Heart left ventricle (tissue), 16 donors: ENCODE results near the gene ST7. TPM values are rescaled to one million over a fixed set of nuclear protein-coding genes. Genes with fewer than 3 reads are reported as not detected.

ENCODE experiments used
- ATAC-seq, 4 donors: fragments of 200-7000 bp; cut with Tn5 transposase; one replicate each; pipeline ENCODE4 v1.9.1; 2020 to 2022; ENCODE audit warnings: moderate library complexity in 4 of 4, mild to moderate bottlenecking in 3 of 4, moderate number of reproducible peaks in 1 of 4
- DNase-seq, 5 donors: peaks; one replicate each; pipeline ENCODE4 v3.0.0-alpha.2; 2020
- H3K27ac ChIP-seq, 12 donors: fragments of 200-600 bp; sonication (generic) in 4 of 12; one replicate each; pipeline versions ENCODE4 v1.5.0 to v1.8.0; 2016 to 2022; ENCODE audit warnings: mild to moderate bottlenecking in 2 of 12
- H3K27me3 ChIP-seq, 9 donors: fragments of 200-600 bp; sonication (generic) in 2 of 9; one replicate each; pipeline versions ENCODE4 v1.5.1 to v1.8.0; 2016 to 2022; ENCODE audit warnings: mild to moderate bottlenecking in 3 of 9
- H3K36me3 ChIP-seq, 9 donors: fragments of 200-600 bp; sonication (generic) in 2 of 9; one replicate each; pipeline versions ENCODE4 v1.5.0 to v1.8.0; 2018 to 2022; ENCODE audit warnings: mild to moderate bottlenecking in 2 of 9
- H3K4me1 ChIP-seq, 12 donors: fragments of 200-600 bp; sonication (generic) in 4 of 12; one replicate each; pipeline versions ENCODE4 v1.5.0 to v1.8.0; 2016 to 2022; ENCODE audit warnings: mild to moderate bottlenecking in 3 of 12
- H3K4me3 ChIP-seq, 12 donors: fragments of 200-600 bp; sonication (generic) in 4 of 12; one replicate each; pipeline versions ENCODE4 v1.5.0 to v1.8.0; 2017 to 2022; ENCODE audit warnings: mild to moderate bottlenecking in 9 of 12, moderate library complexity in 4 of 12
- H3K9me3 ChIP-seq, 12 donors: fragments of 200-600 bp; sonication (generic) in 4 of 12; one replicate each; pipeline versions ENCODE4 v1.5.0 to v1.8.0; 2016 to 2022; ENCODE audit warnings: mild to moderate bottlenecking in 1 of 12
- CTCF ChIP-seq, 12 donors: fragments of 200-600 bp; sonication (generic) in 4 of 12; IDR thresholded peaks; one replicate each; pipeline versions ENCODE4 v1.5.0 to v1.8.0; 2018 to 2022; ENCODE audit warnings: antibody characterized with exemption in 12 of 12, mild to moderate bottlenecking in 5 of 12
- POLR2A ChIP-seq, 2 donors: fragments of 450-650 bp; IDR thresholded peaks; one replicate each; pipeline ENCODE4 v1.6.1; 2017; ENCODE audit warnings: antibody characterized with exemption in 2 of 2, mild to moderate bottlenecking in 2 of 2, moderate library complexity in 2 of 2
- WGBS, 4 donors: extraction: QIAGEN DNeasy Blood & Tissue Kit in 2 of 4; methylation state at CpG; one replicate each; pipeline versions ENCODE4 v1.1.5 to v1.1.7; 2013 to 2018; 5-methylcytosine and 5-hydroxymethylcytosine counted together
- intact Hi-C, 10 donors: fragments of 100-400 bp; cut with DNase I; formaldehyde crosslinking; loops; one replicate each; pipeline versions ENCODE4 v1.11.1 to v1.14.2; 2022
- polyA plus RNA-seq, 2 donors: library from polyadenylated mRNA; stranded (reverse); fragments of 200-250 nt; gene quantifications; one replicate each; pipeline ENCODE4 v1.2.3, GENCODE V29; 2013
- total RNA-seq, 9 donors: library from RNA; depleted of rRNA in 2 of 9; stranded (reverse); fragments of >200 nt in 2 of 9; fragmentation: NEBNext Ultra II Directional in 3 of 9; extraction: Animal tissue kit (Norgen Biotek cat#: 25700) in 3 of 9; gene quantifications; one replicate each; pipeline versions ENCODE4 v1.1.0 to v1.2.4, GENCODE V29; 2016 to 2023
- donor health status: ischemic (EF 13 %, LVEDD 7.1; RV severe dilation, severe dysfunction).
- donor health status: healthy with polysubstance abuse.
- donor health status: DM: no; HTN: yes; CAD: no.
- donor health status: DM: no; HTN: no; CAD: no.
- donor health status: ischemic (EF 25% LVEDD 6.9; RV normal size, moderate dysfunction).
- donor health status: ischemic (EF 25% LVEDD 5.7; RV mildly dilated, moderate dysfunction).
- donor health status: healthy.
- donor health status: DM: yes; HTN: yes; CAD: no.
- donor health status: ischemic (EF 35%, LVEDD 5.7; RV mildly dilated, moderate dysfunction).
- donor health status: nonischemic (EF 11% LVEDD 7.7; RV severe dilation, severe dysfunction).
- donor health status: DM: yes; HTN: yes; CAD: no.
- donor health status: PGD.
- donor health status: ischemic (EF 29% LVEDD 5.4; RV normal size, mild dysfunction).
- donor health status: nonischemic (EF 23%, LVEDD 6.1; RV moderate dilation, normal function).

ST7 gene
- total and polyA plus RNA-seq, 11 donors, result 16.0 to 41.3 (median 25.5) TPM

DNA sequence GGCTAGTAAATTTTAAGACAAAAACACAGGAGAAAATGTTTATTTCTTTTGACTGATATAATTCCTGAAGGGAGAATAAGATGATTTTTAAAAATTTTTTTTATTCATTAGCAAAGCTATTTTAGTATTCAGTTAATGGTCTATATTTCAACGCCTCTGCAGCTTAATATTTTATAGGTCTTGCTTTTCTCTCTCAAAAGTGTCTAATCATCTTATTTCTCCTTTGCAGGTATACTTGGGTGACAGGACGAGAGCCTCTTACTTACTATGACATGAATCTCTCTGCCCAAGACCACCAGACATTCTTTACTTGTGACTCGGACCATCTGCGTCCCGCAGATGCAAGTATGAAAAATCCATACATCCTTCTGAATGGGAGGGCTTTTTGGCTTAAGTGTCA lies 177.0 kb downstream of the ST7 start:
- no peak overlapping the region for H3K4me3 ChIP-seq
- H3K27ac ChIP-seq, result no peak overlapping the region
- intact Hi-C loops, result no loop called here
- no peaks in the 10 kb centered on the region for H3K27me3 ChIP-seq
- 94 to 97% (median 96%) methylated on average over 5 of the region's 5 CpGs for WGBS, 4 donors
- no peak for DNase-seq
- peaks cover 0 to 41% (median 7%) of the 10 kb centered on the region in 9 donors for H3K36me3 ChIP-seq
- TF ChIP-seq POLR2A (IDR thresholded peaks at IDR 0.05) (no peak), CTCF (IDR thresholded peaks at IDR 0.05) (no peak)
- no peak for ATAC-seq
- no peaks in the 10 kb centered on the region for H3K9me3 ChIP-seq
- peaks cover 0 to 18% (median 6%) of the 10 kb centered on the region in 12 donors for H3K4me1 ChIP-seq

DNA sequence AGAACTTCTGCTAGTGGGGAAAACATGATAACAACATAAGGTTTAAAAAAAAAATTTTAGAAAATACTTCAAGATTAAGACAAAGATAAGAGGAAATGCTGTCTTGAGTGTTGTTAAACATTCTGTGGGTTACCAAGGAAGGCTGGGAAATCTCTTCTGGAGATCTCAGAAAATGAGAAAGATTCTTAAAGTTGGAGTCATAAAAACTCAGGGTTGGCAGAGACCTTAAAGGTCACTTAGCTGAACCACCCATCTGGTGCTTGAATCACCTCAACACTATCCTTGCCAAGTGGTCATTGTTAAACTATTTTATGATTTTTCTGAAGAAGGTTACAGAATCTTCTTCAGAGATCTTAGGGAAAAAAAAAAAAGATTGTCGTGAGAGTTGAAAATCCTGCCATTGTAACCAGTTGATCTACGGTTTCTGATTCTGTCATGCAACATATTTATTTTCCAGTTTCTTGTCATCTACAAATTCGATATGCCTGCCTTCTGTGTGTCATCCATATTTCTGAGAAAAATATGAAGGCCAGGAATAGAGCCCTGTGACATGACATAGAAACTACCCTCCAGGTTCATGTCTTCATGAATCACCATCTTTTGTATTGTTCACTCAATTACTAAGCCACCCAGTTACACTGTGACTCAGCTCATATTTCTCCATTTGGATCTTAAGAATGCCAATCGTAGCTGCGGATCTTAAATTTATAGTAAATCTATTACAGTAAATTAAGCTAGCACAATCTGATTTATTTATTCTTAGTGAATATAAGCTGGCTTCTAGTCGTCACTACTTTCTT lies 179.2 kb downstream of the ST7 start:
- Histone ChIP-seq H3K9me3 (no peaks in the 10 kb centered on the region), H3K4me3 (no peak overlapping the region), H3K27ac (no peak overlapping the region), H3K27me3 (no peaks in the 10 kb centered on the region), H3K36me3 (peaks cover 0 to 62% (median 7%) of the 10 kb centered on the region in 9 donors), H3K4me1 (peaks cover 0 to 16% (median 5%) of the 10 kb centered on the region in 12 donors)
- WGBS, 4 donors, result 89 to 94% (median 90%) methylated on average over 6 of the region's 6 CpGs
- TF ChIP-seq POLR2A (IDR thresholded peaks at IDR 0.05) (no peak), CTCF (IDR thresholded peaks at IDR 0.05) (no peak)
- intact Hi-C loops, result no loop called here
- ATAC-seq, result no peak
- no peak for DNase-seq

DNA sequence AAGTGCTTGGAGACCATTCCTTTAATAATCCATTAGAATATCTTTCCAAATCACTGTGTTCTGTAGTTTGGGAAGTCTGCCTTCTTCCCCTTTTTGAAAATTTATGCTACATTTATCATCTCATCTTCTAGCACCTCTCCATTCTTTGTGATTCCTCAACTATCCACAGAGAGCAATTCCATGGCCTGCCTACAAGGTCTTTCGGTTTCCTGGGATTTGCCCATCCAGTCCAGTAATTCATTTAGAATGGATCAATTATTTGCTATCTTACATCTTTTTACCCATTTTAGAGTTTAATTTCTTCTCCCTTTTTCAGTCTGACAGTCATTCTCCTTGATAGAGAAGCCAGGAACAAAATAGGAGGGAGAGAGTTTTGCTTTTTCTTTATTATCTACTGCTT lies 179.8 kb downstream of the ST7 start:
- DNase-seq, result no peak
- H3K36me3 ChIP-seq, result peaks cover 0 to 66% (median 7%) of the 10 kb centered on the region in 9 donors
- H3K27ac ChIP-seq, result no peak overlapping the region
- H3K4me3 ChIP-seq, result no peak overlapping the region
- intact Hi-C loops, result no loop called here
- ATAC-seq, result no peak
- WGBS, 4 donors, result 97 to 100% (median 99%) methylated on average over 1 of the region's 1 CpG
- TF ChIP-seq POLR2A (IDR thresholded peaks at IDR 0.05), result no peak
- TF ChIP-seq CTCF (IDR thresholded peaks at IDR 0.05), result no peak
- H3K9me3 ChIP-seq, result no peaks in the 10 kb centered on the region
- H3K4me1 ChIP-seq, result peaks cover 0 to 17% (median 5%) of the 10 kb centered on the region in 12 donors
- H3K27me3 ChIP-seq, result no peaks in the 10 kb centered on the region

DNA sequence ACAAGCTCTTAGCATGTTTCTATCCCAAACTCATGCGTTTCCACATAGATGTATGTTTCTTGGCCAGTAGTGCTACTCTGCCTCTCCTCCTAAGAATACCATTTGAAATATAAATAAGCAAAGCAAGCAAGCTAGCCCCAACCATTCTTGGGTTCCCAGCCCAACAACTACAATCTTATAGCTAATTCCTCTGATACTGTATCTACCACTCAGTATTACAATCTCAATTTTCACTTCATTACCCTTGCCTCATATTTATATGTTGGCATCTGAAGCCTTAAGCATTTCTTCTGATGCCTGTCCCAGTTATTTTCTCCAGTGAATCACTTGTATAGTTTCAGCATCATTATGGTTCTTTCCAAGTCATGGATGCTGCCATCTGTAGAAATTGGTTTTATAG lies 181.1 kb downstream of the ST7 start:
- Histone ChIP-seq H3K9me3 (no peaks in the 10 kb centered on the region), H3K4me3 (no peak overlapping the region), H3K4me1 (peaks cover 0 to 27% (median 3%) of the 10 kb centered on the region in 12 donors), H3K36me3 (peaks cover 0 to 76% (median 10%) of the 10 kb centered on the region in 9 donors), H3K27me3 (no peaks in the 10 kb centered on the region), H3K27ac (peak overlapping the region in 1 of 12 donors; percentile 52)
- WGBS, 4 donors, result 93 to 100% (median 99%) methylated on average over 1 of the region's 1 CpG
- TF ChIP-seq CTCF (IDR thresholded peaks at IDR 0.05) (no peak), POLR2A (IDR thresholded peaks at IDR 0.05) (no peak)
- DNase-seq, result no peak
- intact Hi-C loops, result no loop called here
- ATAC-seq, result no peak
